ENCODE data around the gene S100A10. TPM values are rescaled to one million over a fixed set of nuclear protein-coding genes. Genes with fewer than 3 reads are reported as not detected.
A peak's percentile ranks its signal among the peaks of the same experiment; 100 is the strongest.

Gene S100A10
- total RNA-seq, 1 donor from 2014 or later = 316 TPM

DNA sequence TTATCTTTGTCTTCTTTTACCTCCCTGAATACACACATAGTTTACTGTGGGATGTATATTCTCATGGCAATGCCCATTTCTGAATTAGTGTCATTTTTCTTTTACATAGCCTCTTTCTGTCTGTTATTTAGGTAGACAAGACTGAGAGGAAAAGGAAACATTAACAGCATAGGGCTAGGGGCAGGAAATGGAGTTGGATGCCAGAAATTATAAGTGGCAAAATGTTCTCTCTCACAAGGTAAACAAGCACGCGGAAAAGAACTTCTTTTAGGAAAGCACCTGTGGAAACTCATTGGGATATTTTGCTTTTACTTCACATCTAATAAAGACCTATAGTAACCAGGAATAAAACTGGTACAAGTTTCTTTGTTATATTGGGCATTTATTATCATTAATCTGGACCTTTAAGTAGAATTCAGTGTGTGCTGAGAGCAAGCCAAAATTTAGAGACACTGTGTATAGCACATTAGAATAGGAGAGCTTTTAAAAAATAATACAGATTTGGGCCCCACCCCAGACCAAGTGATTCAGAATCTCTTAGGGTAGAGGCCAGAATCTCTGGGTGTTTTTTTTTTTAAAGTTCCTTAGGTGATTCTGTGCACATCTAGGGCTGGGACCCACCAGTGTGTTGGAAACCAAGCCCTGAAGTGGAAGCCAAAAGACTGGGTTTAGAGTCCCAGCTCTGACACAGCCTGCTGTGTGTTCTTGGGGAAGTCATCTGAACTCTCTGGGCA, 32.7 kb downstream of the S100A10 start:
- H3K27ac Mint-ChIP-seq = no peak overlapping the region
- TF ChIP-seq CTCF (conservative IDR thresholded peaks at IDR 0.05) = no peak
- no peaks in the 10 kb centered on the region for H3K36me3 Mint-ChIP-seq
- H3K27me3 Mint-ChIP-seq = peaks cover under 1% of the 10 kb centered on the region
- no peak overlapping the region for H3K4me3 Mint-ChIP-seq
- no peaks in the 10 kb centered on the region for H3K9me3 Mint-ChIP-seq
- DNase-seq (ENCODE audit: extremely low spot score, unreplicated experiment) = no peak
- peaks cover 11% of the 10 kb centered on the region for H3K4me1 Mint-ChIP-seq (ENCODE audit: unreplicated experiment)

DNA sequence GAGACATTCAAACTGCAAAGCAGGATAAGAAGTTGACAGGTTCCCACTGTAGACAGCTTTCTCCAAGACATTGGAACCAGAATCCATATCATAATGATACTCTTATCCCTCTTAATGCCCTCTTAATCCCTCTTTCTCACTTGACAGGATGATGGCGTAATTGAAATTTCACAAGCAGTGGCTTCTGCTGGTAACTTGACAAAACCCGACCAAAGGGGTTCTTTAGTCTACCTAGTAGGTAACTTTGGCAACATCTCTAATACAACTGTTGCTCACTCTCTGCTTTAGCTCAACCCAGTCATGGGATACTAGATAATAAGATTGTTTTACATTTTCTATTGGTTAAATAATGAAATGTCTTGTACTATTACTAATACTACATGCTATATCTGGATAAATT, 34.7 kb downstream of the S100A10 start:
- Mint-ChIP-seq H3K36me3 (no peaks in the 10 kb centered on the region), H3K4me3 (no peak overlapping the region), H3K27ac (no peak overlapping the region), H3K4me1 (ENCODE audit: unreplicated experiment) (peaks cover 11% of the 10 kb centered on the region), H3K27me3 (no peaks in the 10 kb centered on the region), H3K9me3 (no peaks in the 10 kb centered on the region)
- DNase-seq (ENCODE audit: extremely low spot score, unreplicated experiment) = no peak
- TF ChIP-seq CTCF (conservative IDR thresholded peaks at IDR 0.05) = no peak

DNA sequence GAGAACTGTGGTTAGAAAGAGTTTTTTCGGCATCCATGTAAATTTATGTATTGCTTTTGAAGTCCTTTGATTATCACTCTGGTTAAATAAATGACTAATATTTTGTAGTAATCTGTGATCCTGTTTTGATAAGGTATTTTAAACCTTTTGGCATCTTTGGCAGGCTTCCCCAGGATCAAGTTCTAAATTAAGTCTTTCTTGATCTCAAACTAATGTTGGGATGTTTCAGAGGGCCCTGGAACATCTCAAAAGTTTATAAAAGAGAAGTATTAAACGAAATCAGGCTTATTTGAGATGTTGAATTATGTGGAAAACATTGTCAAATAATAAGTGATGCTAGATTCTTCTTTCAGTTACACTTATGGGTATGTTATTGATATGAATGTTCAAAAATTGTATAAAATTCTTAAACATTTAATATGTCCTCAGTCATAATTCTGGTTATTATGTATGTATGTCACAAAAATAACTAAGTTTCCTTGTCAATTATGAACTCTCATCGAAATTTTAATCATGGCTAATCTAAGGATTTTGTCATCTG, 36.6 kb downstream of the S100A10 start:
- no peak for TF ChIP-seq CTCF (conservative IDR thresholded peaks at IDR 0.05)
- Mint-ChIP-seq H3K27me3 (no peaks in the 10 kb centered on the region), H3K9me3 (no peaks in the 10 kb centered on the region), H3K4me3 (no peak overlapping the region), H3K27ac (no peak overlapping the region), H3K4me1 (ENCODE audit: unreplicated experiment) (peaks cover 11% of the 10 kb centered on the region), H3K36me3 (no peaks in the 10 kb centered on the region)
- no peak for DNase-seq (ENCODE audit: extremely low spot score, unreplicated experiment)

GRCh38 chr1:151953409-151954094, 40.1 kb downstream of the S100A10 start:
- no peaks in the 10 kb centered on the region for H3K9me3 Mint-ChIP-seq
- no peak for DNase-seq (ENCODE audit: extremely low spot score, unreplicated experiment)
- no peaks in the 10 kb centered on the region for H3K36me3 Mint-ChIP-seq
- H3K4me3 Mint-ChIP-seq = peak overlapping the region; percentile 44
- H3K27ac Mint-ChIP-seq = no peak overlapping the region
- no peaks in the 10 kb centered on the region for H3K4me1 Mint-ChIP-seq (ENCODE audit: unreplicated experiment)
- no peaks in the 10 kb centered on the region for H3K27me3 Mint-ChIP-seq
- no peak for TF ChIP-seq CTCF (conservative IDR thresholded peaks at IDR 0.05)

DNA sequence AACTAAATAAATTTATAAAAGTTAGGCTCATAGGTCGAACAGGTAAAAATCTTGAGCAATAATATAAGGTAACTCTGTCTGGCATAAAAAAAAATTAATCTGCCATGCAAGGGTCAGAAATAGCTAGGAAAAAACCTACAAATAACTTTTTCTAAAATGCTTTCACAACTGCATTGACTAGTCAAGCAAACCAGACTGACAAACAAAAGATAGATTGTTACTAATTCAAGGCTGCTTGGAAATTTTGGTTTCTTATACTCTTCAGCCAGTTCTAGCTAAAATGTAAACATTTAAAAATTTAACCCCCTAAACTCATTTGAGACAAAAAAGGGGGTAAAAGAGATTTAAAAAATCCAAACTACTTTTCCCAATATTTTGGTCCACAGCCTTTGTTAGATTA, 40.8 kb downstream of the S100A10 start:
- no peak overlapping the region for H3K4me3 Mint-ChIP-seq
- no peaks in the 10 kb centered on the region for H3K27me3 Mint-ChIP-seq
- no peaks in the 10 kb centered on the region for H3K36me3 Mint-ChIP-seq
- no peaks in the 10 kb centered on the region for H3K9me3 Mint-ChIP-seq
- TF ChIP-seq CTCF (conservative IDR thresholded peaks at IDR 0.05) = no peak
- H3K4me1 Mint-ChIP-seq (ENCODE audit: unreplicated experiment) = no peaks in the 10 kb centered on the region
- no peak overlapping the region for H3K27ac Mint-ChIP-seq
- DNase-seq (ENCODE audit: extremely low spot score, unreplicated experiment) = no peak
